ENCODE measurements around the gene LNX1.

DNA sequence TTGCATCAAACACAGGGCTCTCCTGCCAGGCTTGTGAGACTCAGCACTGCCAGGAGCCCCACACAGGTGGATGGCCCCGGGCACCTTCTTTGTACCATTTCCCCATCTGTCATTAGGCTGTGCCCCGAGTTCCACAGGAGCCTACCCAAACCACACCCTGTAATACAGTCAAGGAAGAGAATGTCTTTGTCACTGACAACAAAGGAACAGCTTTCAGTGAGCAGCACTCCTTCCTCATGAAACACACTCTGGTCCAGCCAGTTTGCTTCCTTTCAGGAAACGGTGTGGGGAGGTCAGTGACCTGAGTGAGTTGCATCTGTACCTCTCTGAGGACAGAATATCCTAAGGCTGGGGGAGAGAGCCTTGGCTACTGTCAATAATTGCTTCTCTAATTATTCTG, 53.7 kb downstream of the LNX1 start:
- TF ChIP-seq POLR2A (IDR thresholded peaks at IDR 0.05): no peak
- TF ChIP-seq, protein P1, sequence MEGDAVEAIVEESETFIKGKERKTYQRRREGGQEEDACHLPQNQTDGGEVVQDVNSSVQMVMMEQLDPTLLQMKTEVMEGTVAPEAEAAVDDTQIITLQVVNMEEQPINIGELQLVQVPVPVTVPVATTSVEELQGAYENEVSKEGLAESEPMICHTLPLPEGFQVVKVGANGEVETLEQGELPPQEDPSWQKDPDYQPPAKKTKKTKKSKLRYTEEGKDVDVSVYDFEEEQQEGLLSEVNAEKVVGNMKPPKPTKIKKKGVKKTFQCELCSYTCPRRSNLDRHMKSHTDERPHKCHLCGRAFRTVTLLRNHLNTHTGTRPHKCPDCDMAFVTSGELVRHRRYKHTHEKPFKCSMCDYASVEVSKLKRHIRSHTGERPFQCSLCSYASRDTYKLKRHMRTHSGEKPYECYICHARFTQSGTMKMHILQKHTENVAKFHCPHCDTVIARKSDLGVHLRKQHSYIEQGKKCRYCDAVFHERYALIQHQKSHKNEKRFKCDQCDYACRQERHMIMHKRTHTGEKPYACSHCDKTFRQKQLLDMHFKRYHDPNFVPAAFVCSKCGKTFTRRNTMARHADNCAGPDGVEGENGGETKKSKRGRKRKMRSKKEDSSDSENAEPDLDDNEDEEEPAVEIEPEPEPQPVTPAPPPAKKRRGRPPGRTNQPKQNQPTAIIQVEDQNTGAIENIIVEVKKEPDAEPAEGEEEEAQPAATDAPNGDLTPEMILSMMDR (IDR thresholded peaks at IDR 0.05): no peak
